Measurements from ENCODE around the gene ATP2B3.

- TF ChIP-seq, protein P1, sequence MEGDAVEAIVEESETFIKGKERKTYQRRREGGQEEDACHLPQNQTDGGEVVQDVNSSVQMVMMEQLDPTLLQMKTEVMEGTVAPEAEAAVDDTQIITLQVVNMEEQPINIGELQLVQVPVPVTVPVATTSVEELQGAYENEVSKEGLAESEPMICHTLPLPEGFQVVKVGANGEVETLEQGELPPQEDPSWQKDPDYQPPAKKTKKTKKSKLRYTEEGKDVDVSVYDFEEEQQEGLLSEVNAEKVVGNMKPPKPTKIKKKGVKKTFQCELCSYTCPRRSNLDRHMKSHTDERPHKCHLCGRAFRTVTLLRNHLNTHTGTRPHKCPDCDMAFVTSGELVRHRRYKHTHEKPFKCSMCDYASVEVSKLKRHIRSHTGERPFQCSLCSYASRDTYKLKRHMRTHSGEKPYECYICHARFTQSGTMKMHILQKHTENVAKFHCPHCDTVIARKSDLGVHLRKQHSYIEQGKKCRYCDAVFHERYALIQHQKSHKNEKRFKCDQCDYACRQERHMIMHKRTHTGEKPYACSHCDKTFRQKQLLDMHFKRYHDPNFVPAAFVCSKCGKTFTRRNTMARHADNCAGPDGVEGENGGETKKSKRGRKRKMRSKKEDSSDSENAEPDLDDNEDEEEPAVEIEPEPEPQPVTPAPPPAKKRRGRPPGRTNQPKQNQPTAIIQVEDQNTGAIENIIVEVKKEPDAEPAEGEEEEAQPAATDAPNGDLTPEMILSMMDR (IDR thresholded peaks at IDR 0.05; ENCODE audit: low read length) = no peak
- TF ChIP-seq EZH2 (IDR thresholded peaks at IDR 0.05; ENCODE audit: borderline replicate concordance, low read length) = no peak
These were observed 68.4 kb downstream of the ATP2B3 start for GRCh38 chrX:153585827-153586226.

Measured in OCI-LY1 (cell line).